GM12878 (cell line): ENCODE results near the gene TNIP1. TPM values are rescaled to one million over a fixed set of nuclear protein-coding genes. Genes with fewer than 3 reads are reported as not detected.

Source experiments
- ATAC-seq: fragments of 200-7000 bp; cut with Tn5 transposase; 3 replicates; pipeline ENCODE4 v1.9.1; 2020; ENCODE audit warnings: mild to moderate bottlenecking, moderate library complexity
- BruUV-seq: library from RNA; stranded (reverse); fragments of 400-500 nt; replicated peaks from 2 replicates; lab custom pipeline; 2021; lab: Mats Ljungman, UMichigan
- CTCF ChIA-PET: fragments of 300-600 bp; sonication (Branson Sonifier 250); formaldehyde crosslinking; extraction: SDS; loops from one replicate; lab custom pipeline; 2021; ENCODE audit warnings: inconsistent platforms; lab: Yijun Ruan, JAX
- POLR2A ChIA-PET: fragments of 350-600 bp; formaldehyde crosslinking; extraction: SDS; loops from one replicate; lab custom pipeline; 2021; ENCODE audit warnings: inconsistent platforms; lab: Charles Lee
- RAD21 ChIA-PET: fragments of 300-600 bp; sonication (Branson Sonifier 250); formaldehyde crosslinking; loops from one replicate; lab custom pipeline; 2023; ENCODE audit warnings: antibody characterized with exemption; ENCODE audit not compliant: unreplicated experiment; lab: Charles Lee
- SMC1A ChIA-PET: fragments of 300-600 bp; sonication (Branson Sonifier 250); formaldehyde crosslinking; loops from one replicate; lab custom pipeline; 2023; ENCODE audit not compliant: unreplicated experiment, uncharacterized antibody; lab: Charles Lee
- DNase-seq: peaks from one replicate; pipeline ENCODE4 v3.0.0-alpha.2; 2011; ENCODE audit warnings: low read depth, low spot score
- FAIRE-seq: peaks from 3 replicates; lab custom pipeline; 2011; peaks lifted over from hg19 to GRCh38; lab: Jason Lieb, UNC
- H2AFZ ChIP-seq: 2 replicates; pipeline ENCODE4 v1.6.0; 2011; ENCODE audit warnings: low read depth, low read length, control low read depth; ENCODE audit not compliant: control insufficient read depth
- H3K27ac ChIP-seq: 2 replicates; pipeline ENCODE4 v1.5.1; 2011; ENCODE audit warnings: control low read depth; ENCODE audit not compliant: control insufficient read depth, insufficient read depth
- H3K27me3 ChIP-seq, 2 experiments: replicated peaks in 1 of 2; 2 replicates each; pipeline versions ENCODE4 v1.6.0 to v1.6.1; 2011; ENCODE audit warnings: low read length in 1 of 2; ENCODE audit not compliant: control insufficient read depth in 2 of 2, insufficient read depth in 2 of 2
- H3K36me3 ChIP-seq, 2 experiments: 2 replicates each; pipeline ENCODE4 v1.5.1; 2011; ENCODE audit warnings: low read length in 1 of 2; ENCODE audit not compliant: control insufficient read depth in 2 of 2, insufficient read depth in 2 of 2
- H3K4me1 ChIP-seq: 2 replicates; pipeline ENCODE4 v1.6.1; 2011; ENCODE audit warnings: mild to moderate bottlenecking, low read length, moderate library complexity, mixed read lengths; ENCODE audit not compliant: control insufficient read depth, insufficient read depth
- H3K4me2 ChIP-seq: 2 replicates; pipeline ENCODE4 v1.6.0; 2011; ENCODE audit warnings: control low read depth; ENCODE audit not compliant: control insufficient read depth, insufficient read depth
- H3K4me3 ChIP-seq: fragments of 200-600 bp; sonication (generic); 2 replicates; pipeline ENCODE4 v1.5.1; 2016
- H3K79me2 ChIP-seq: 2 replicates; pipeline ENCODE4 v1.6.0; 2011; ENCODE audit warnings: low read length; ENCODE audit not compliant: control insufficient read depth, insufficient read depth
- H3K9ac ChIP-seq: 2 replicates; pipeline ENCODE4 v1.8.0; 2011; ENCODE audit warnings: low read length, control low read depth, mixed read lengths; ENCODE audit not compliant: control insufficient read depth, insufficient read depth
- H3K9me3 ChIP-seq: replicated peaks from 3 replicates; pipeline ENCODE4 v1.5.1; 2011; ENCODE audit warnings: mild to moderate bottlenecking, low read length; ENCODE audit not compliant: control insufficient read depth, insufficient read depth
- H4K20me1 ChIP-seq: 2 replicates; pipeline ENCODE4 v1.6.0; 2011; ENCODE audit not compliant: control insufficient read depth, insufficient read depth
- BCL3 ChIP-seq: IDR thresholded peaks from 2 replicates; pipeline ENCODE4 v1.6.1; 2011; ENCODE audit warnings: borderline replicate concordance, low read depth, mild to moderate bottlenecking, moderate library complexity, low read length; ENCODE audit not compliant: insufficient read depth, poor library complexity, severe bottlenecking
- BRCA1 ChIP-seq: IDR thresholded peaks from 2 replicates; pipeline ENCODE4 v1.6.1; 2011; ENCODE audit warnings: low read depth, low read length, improper control_type of control experiment
- EED ChIP-seq: sonication (generic); IDR thresholded peaks from 2 replicates; pipeline ENCODE4 v1.6.1; 2016; ENCODE audit warnings: antibody characterized with exemption, low read depth
- EGR1 ChIP-seq, 2 experiments: IDR thresholded peaks; 1 replicate in 1 of 2; 2 replicates in 1 of 2; pipeline ENCODE4 v1.6.1; 2011 to 2012; ENCODE audit warnings: low read depth in 2 of 2, low read length in 2 of 2, borderline replicate concordance in 1 of 2, mild to moderate bottlenecking in 1 of 2, moderate library complexity in 1 of 2
- ELK1 ChIP-seq: IDR thresholded peaks from 2 replicates; pipeline ENCODE4 v1.6.1; 2012; ENCODE audit warnings: low read depth, low read length, improper control_type of control experiment
- EP300 ChIP-seq, 2 experiments: fragments of 150-350 bp in 1 of 2; IDR thresholded peaks; 2 replicates each; pipeline ENCODE4 v1.6.1; 2011 to 2012; ENCODE audit warnings: low read depth in 2 of 2, low read length in 2 of 2, borderline replicate concordance in 1 of 2, improper control_type of control experiment in 1 of 2, inconsistent platforms in 1 of 2; ENCODE audit not compliant: control insufficient read depth in 1 of 2
- HDAC6 ChIP-seq: fragments of 200-600 bp; sonication (generic); IDR thresholded peaks from one replicate; pipeline ENCODE4 v1.8.0; 2017; ENCODE audit warnings: antibody characterized with exemption; ENCODE audit not compliant: unreplicated experiment
- IRF5 ChIP-seq: fragments of 450-650 bp; IDR thresholded peaks from 2 replicates; pipeline ENCODE4 v1.6.1; 2017; ENCODE audit warnings: borderline replicate concordance
- MEF2B ChIP-seq: fragments of 450-650 bp; IDR thresholded peaks from 2 replicates; pipeline ENCODE4 v1.6.1; 2018; ENCODE audit warnings: mild to moderate bottlenecking, moderate library complexity; ENCODE audit not compliant: partially characterized antibody, poor library complexity, severe bottlenecking
- MYB ChIP-seq: fragments of 150-350 bp; IDR thresholded peaks from 2 replicates; pipeline ENCODE4 v1.6.1; 2014; ENCODE audit warnings: mild to moderate bottlenecking, low read depth, low read length, borderline replicate concordance
- NFIC ChIP-seq: IDR thresholded peaks from 2 replicates; pipeline ENCODE4 v1.6.1; 2012; ENCODE audit warnings: low read depth, mild to moderate bottlenecking, inconsistent platforms, low read length, moderate library complexity
- NFXL1 ChIP-seq: fragments of 450-650 bp; IDR thresholded peaks from 2 replicates; pipeline ENCODE4 v1.6.1; 2017; ENCODE audit warnings: antibody characterized with exemption, mild to moderate bottlenecking, borderline replicate concordance
- RFX5 ChIP-seq: IDR thresholded peaks from 2 replicates; pipeline ENCODE4 v1.6.1; 2011; ENCODE audit warnings: low read depth, low read length, improper control_type of control experiment
- SIX5 ChIP-seq: IDR thresholded peaks from 2 replicates; pipeline ENCODE4 v1.6.1; 2011; ENCODE audit warnings: mild to moderate bottlenecking, low read depth, low read length, moderate library complexity; ENCODE audit not compliant: severe bottlenecking
- SMAD1 ChIP-seq: fragments of 450-650 bp; IDR thresholded peaks from 2 replicates; pipeline ENCODE4 v1.6.1; 2018; ENCODE audit warnings: mild to moderate bottlenecking, low read depth; ENCODE audit not compliant: partially characterized antibody
- SMARCA5 ChIP-seq: fragments of 450-650 bp; IDR thresholded peaks from 2 replicates; pipeline ENCODE4 v1.6.1; 2017; ENCODE audit warnings: mild to moderate bottlenecking
- SUZ12 ChIP-seq: fragments of 200-600 bp; sonication (generic); IDR thresholded peaks from one replicate; pipeline ENCODE4 v1.6.1; 2018; ENCODE audit warnings: antibody characterized with exemption, mild to moderate bottlenecking; ENCODE audit not compliant: unreplicated experiment
- WGBS: methylation state at CpG from one replicate; pipeline ENCODE4 v1.1.6; 2016; ENCODE audit warnings: low lambda C conversion rate; ENCODE audit not compliant: insufficient replicate concordance, insufficient coverage; ENCODE audit errors: missing lambda C conversion rate; 5-methylcytosine and 5-hydroxymethylcytosine counted together
- in situ Hi-C: fragments of 300-500 bp; cut with MboI; formaldehyde crosslinking; loops from 9 replicates; pipeline ENCODE4 v1.14.3; 2018; ENCODE audit warnings: mixed read lengths
- intact Hi-C: fragments of 100-400 bp; cut with micrococcal nuclease; formaldehyde crosslinking; loops from one replicate; pipeline ENCODE4 v1.14.2; 2022; ENCODE audit not compliant: unreplicated experiment
- polyA plus RNA-seq, 11 experiments: library from polyadenylated mRNA; depleted of rRNA in 4 of 11; unstranded in 6 of 11; stranded (reverse) in 5 of 11; fragments of >200 nt; fragmentation: Nextera tagmentation in 4 of 11; fragmentation: Illumina TruSeq in 1 of 11; extraction: Ambion mirVana in 4 of 11; extraction: Trizol in 1 of 11; gene quantifications; 1 replicate in 1 of 11; 2 replicates in 10 of 11; pipeline versions ENCODE4 v1.2.1 to v1.2.3, GENCODE V29; 2011 to 2016; ENCODE audit warnings: inconsistent platforms in 2 of 11, missing spikeins in 2 of 11, low read depth in 1 of 11
- total RNA-seq, 4 experiments: library from RNA; depleted of rRNA in 3 of 4; stranded (reverse); fragments of >200 nt in 3 of 4; fragmentation: Illumina TruSeq in 1 of 4; extraction: Trizol in 1 of 4; gene quantifications; 2 replicates each; pipeline versions ENCODE4 v1.2.1 to v1.2.3, GENCODE V29; 2013 to 2021

TNIP1 gene
- total and polyA plus RNA-seq, 10 of the 15 experiments (the other 5 are each of a cell fraction or from before 2014, with no cell fraction given): 4.4 to 279 (median 150) TPM

- peak overlapping the region; percentile 65 for H3K4me2 ChIP-seq
- WGBS: under 1% methylated on average over 16 of the region's 17 CpGs
- H3K27me3 ChIP-seq: no peaks in the 10 kb centered on the region
- ChIA-PET POLR2A (interaction anchor here (0.6 to 12.3 kb wide), 25 partner anchors 9 to 1042 kb away, joined by 3 to 153 read pairs (median 6); partner anchors contain the start of genes ANXA6, CCDC69 and TNIP1), CTCF (interaction anchor here (0.9 to 26.4 kb wide), 15 partner anchors 9 to 173 kb away, joined by 3 to 1107 read pairs (median 6); partner anchors contain the start of gene ANXA6), SMC1A (interaction anchor here (0.6 to 31.5 kb wide), 19 partner anchors 9 to 517 kb away, joined by 3 to 1132 read pairs (median 7); partner anchors contain the start of gene ANXA6), RAD21 (interaction anchor here (0.6 to 8.7 kb wide), 25 partner anchors 9 to 164 kb away, joined by 3 to 306 read pairs (median 6); partner anchors contain the start of gene ANXA6)
- H2AFZ ChIP-seq: no peak overlapping the region
- no peaks in the 10 kb centered on the region for H3K9me3 ChIP-seq
- peaks cover 59% of the 10 kb centered on the region for H3K4me1 ChIP-seq
- in situ Hi-C loops: loop anchor here (5.0 kb wide), 2 partner anchors 38 to 72 kb away; no protein-coding TSS in a partner anchor
- H3K36me3 ChIP-seq: peaks cover 58 to 60% of the 10 kb centered on the region in 2 experiments
- no peak overlapping the region for H3K4me3 ChIP-seq
- no peaks in the 10 kb centered on the region for H4K20me1 ChIP-seq
- ATAC-seq: peak; percentile 80
- H3K27ac ChIP-seq: peak overlapping the region; percentile 75
- peaks cover 33% of the 10 kb centered on the region for H3K79me2 ChIP-seq
- intact Hi-C loops: loop anchor here (1.0 kb wide), 1 partner anchor 90 kb away; no protein-coding TSS in a partner anchor
- TSS peak; percentile 22 for BruUV-seq
- peak; percentile 88 for DNase-seq
- H3K9ac ChIP-seq: peak overlapping the region; percentile 49
- no peak for FAIRE-seq
- peak; percentile 50 for TF ChIP-seq SMAD1
- TF ChIP-seq RFX5: no peak; the same call in 1 of the 2 replicates
- peak; percentile 87 to 89 for TF ChIP-seq EP300 (IDR thresholded peaks at IDR 0.05; ENCODE audit: borderline replicate concordance in 1 of 2, control insufficient read depth in 1 of 2, low read depth in 2 of 2, low read length in 2 of 2)
- no peak for TF ChIP-seq HDAC6
- TF ChIP-seq BRCA1: no peak
- 0 out of 2 replicates have a peak, but pooled peaks have one; percentile 31 for TF ChIP-seq ELK1
- TF ChIP-seq EED: peak; percentile 80
- no peak for TF ChIP-seq NFXL1
- peak; percentile 100 for TF ChIP-seq MEF2B
- TF ChIP-seq SUZ12: no peak
- no peak for TF ChIP-seq MYB
- peak; percentile 97 for TF ChIP-seq BCL3
- TF ChIP-seq EGR1 (IDR thresholded peaks at IDR 0.05; ENCODE audit: borderline replicate concordance in 1 of 2, low read depth in 2 of 2, low read length in 2 of 2): peak in 1 of 2 experiments; percentile 96; a peak in 2 of 3 replicates
- TF ChIP-seq NFIC: peak; percentile 89
- TF ChIP-seq IRF5: no peak
- peak; percentile 88 for TF ChIP-seq SMARCA5
- TF ChIP-seq SIX5: no peak
These were observed 43.3 kb upstream of the TNIP1 start for GRCh38 chr5:151123897-151124751.
